ENCODE data around the gene NUBP2. TPM values are rescaled to one million over a fixed set of nuclear protein-coding genes. Genes with fewer than 3 reads are reported as not detected.

Gene NUBP2
- total RNA-seq, 1 donor from 2014 or later = 82.9 TPM

DNA sequence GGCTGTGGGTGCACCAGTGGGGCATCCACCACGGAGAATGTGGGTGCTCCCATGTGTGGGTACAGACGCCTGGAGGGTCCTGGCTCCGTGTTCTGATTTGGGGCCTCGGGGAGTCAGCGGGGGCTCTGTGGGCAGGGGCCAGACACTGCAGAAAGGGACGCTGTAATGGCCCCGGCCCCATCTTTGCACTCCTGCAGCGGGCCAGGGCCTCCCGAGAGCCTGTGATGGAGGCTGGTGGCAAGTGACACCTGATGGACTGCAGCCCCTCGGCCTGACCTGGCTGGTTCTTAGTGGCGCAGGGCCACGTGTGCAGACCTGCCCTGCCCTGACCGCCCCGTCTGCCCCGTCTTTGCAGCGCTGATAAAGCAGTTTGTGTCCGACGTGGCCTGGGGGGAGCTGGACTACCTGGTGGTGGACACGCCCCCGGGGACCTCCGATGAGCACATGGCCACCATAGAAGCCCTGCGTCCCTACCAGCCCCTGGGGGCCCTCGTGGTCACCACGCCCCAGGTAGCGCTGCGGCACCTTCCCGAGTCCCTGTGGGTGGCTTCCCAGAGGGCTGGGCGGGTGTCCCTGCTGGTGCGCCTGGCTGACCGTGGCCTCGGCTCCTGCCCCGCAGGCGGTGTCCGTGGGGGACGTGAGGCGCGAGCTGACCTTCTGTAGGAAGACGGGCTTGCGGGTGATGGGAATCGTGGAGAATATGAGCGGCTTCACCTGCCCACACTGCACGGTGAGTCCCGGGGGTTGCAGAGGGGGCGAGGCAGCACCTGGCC lies 4.7 kb downstream of the NUBP2 start:
- TF ChIP-seq, protein P1, sequence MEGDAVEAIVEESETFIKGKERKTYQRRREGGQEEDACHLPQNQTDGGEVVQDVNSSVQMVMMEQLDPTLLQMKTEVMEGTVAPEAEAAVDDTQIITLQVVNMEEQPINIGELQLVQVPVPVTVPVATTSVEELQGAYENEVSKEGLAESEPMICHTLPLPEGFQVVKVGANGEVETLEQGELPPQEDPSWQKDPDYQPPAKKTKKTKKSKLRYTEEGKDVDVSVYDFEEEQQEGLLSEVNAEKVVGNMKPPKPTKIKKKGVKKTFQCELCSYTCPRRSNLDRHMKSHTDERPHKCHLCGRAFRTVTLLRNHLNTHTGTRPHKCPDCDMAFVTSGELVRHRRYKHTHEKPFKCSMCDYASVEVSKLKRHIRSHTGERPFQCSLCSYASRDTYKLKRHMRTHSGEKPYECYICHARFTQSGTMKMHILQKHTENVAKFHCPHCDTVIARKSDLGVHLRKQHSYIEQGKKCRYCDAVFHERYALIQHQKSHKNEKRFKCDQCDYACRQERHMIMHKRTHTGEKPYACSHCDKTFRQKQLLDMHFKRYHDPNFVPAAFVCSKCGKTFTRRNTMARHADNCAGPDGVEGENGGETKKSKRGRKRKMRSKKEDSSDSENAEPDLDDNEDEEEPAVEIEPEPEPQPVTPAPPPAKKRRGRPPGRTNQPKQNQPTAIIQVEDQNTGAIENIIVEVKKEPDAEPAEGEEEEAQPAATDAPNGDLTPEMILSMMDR (IDR thresholded peaks at IDR 0.05; ENCODE audit: insufficient read depth, low read length, severe bottlenecking) = no peak
- Histone ChIP-seq H3K36me3 (ENCODE audit: control insufficient read depth, insufficient read depth, low read length) (peaks cover 12% of the 10 kb centered on the region), H3K27me3 (ENCODE audit: control insufficient read depth, insufficient read depth, low read length) (no peaks in the 10 kb centered on the region), H3K4me3 (ENCODE audit: low read depth, low read length) (no peak overlapping the region)
- no peak for DNase-seq (ENCODE audit: low read depth)
- FAIRE-seq = no peak

DNA sequence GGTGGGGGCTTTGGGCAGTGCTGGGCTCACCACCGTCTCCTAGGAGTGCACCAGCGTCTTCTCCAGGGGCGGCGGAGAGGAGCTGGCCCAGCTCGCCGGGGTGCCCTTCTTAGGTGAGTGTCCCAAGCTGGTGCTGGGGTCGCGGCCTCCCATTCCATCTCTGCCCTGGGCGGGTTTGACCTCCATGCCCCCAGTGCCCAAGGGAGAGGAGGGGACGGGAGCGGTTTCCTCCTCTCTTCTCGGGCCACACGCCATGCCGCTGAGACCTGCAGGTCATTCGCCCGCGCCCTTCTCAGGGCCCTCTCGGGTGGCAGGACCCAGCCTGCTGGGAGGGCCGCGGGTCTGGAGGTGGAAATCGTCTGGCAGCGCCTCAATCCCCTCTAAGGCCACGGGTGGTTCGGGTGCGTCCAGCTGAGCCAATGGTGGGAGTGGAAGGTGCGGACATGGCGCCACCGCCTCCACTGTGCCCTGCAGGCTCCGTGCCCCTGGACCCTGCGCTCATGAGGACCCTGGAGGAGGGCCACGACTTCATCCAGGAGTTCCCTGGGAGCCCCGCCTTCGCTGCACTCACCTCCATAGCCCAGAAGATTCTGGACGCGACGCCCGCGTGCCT lies 5.4 kb downstream of the NUBP2 start:
- DNase-seq (ENCODE audit: low read depth) (no peak), FAIRE-seq (no peak)
- Histone ChIP-seq H3K4me3 (ENCODE audit: low read depth, low read length) (no peak overlapping the region), H3K27me3 (ENCODE audit: control insufficient read depth, insufficient read depth, low read length) (no peaks in the 10 kb centered on the region), H3K36me3 (ENCODE audit: control insufficient read depth, insufficient read depth, low read length) (peaks cover 12% of the 10 kb centered on the region)
- TF ChIP-seq, protein P1 (IDR thresholded peaks at IDR 0.05; ENCODE audit: insufficient read depth, low read length, severe bottlenecking) = no peak

DNA sequence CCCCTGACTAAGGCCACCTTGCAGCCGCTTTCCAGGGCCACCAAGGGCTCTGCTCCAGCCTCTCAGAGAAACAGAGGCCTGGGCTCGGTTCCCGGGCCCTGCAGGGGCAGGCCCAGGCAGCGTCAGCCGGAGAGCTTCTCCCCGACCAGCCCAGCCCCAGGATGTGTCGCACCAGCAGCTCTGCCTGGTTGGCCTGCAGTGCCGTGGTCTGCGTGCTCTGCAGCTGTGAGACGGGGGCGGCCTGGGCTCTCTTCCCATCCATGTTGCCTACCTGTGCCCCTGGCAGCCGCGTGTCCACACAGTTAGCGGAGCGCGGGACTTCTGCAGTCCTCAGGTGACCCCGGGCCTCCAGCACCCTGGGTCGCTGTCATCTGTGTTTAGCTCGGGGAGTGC lies 5.9 kb downstream of the NUBP2 start:
- FAIRE-seq = no peak

DNA sequence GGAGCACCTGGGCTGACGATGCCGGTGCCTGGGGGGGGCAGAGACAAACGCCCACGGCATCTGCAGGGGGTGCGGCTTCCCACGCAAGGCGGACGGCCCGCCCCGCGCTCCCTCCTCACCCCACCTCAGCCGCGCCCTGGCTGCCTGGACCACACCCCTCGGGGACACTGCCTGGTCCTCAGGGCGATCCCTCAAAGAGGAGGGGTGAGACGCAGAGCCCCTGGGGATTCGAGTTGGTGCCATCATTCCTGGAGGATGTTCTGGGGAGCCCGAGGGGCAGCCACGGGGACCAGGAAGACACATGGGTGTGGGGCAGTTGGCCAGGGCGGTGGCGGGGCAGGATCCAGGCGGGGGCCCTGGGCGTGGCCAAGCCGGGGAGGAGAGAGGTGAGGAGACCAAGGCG lies 6.9 kb downstream of the NUBP2 start:
- FAIRE-seq (no peak), DNase-seq (ENCODE audit: low read depth) (no peak)
- TF ChIP-seq, protein P1 (IDR thresholded peaks at IDR 0.05; ENCODE audit: insufficient read depth, low read length, severe bottlenecking) = no peak
- Histone ChIP-seq H3K36me3 (ENCODE audit: control insufficient read depth, insufficient read depth, low read length) (peaks cover 12% of the 10 kb centered on the region), H3K4me3 (ENCODE audit: low read depth, low read length) (no peak overlapping the region), H3K27me3 (ENCODE audit: control insufficient read depth, insufficient read depth, low read length) (no peaks in the 10 kb centered on the region)

More for the DNA sequence above, 5.9 kb downstream of the NUBP2 start:
- Histone ChIP-seq H3K27me3 (ENCODE audit: control insufficient read depth, insufficient read depth, low read length) (no peaks in the 10 kb centered on the region), H3K36me3 (ENCODE audit: control insufficient read depth, insufficient read depth, low read length) (peaks cover 12% of the 10 kb centered on the region), H3K4me3 (ENCODE audit: low read depth, low read length) (no peak overlapping the region)
- TF ChIP-seq, protein P1 (IDR thresholded peaks at IDR 0.05; ENCODE audit: insufficient read depth, low read length, severe bottlenecking) = no peak
- no peak for DNase-seq (ENCODE audit: low read depth)

DNA sequence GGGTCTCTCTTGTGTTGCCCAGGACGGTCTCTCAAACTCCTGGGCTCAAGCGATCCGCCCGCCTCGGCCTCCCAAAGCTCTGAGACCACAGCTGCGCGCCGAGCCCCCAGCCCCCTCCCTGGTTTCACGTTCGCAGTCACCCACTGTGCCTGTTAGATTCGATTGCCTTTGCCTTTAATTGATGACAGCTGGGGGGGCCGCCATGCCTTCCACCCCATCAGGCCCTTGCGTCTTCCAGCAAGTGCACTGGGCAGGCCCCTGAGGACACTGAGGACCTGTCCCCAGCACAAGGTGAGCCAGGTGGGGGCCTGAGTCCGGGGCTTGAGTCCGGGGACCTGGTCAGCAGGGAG lies 7.5 kb downstream of the NUBP2 start:
- FAIRE-seq (no peak), DNase-seq (ENCODE audit: low read depth) (no peak)
- TF ChIP-seq, protein P1 (IDR thresholded peaks at IDR 0.05; ENCODE audit: insufficient read depth, low read length, severe bottlenecking) = no peak
- Histone ChIP-seq H3K36me3 (ENCODE audit: control insufficient read depth, insufficient read depth, low read length) (peaks cover 12% of the 10 kb centered on the region), H3K4me3 (ENCODE audit: low read depth, low read length) (no peak overlapping the region), H3K27me3 (ENCODE audit: control insufficient read depth, insufficient read depth, low read length) (no peaks in the 10 kb centered on the region)

Measured in bronchial epithelial cell (primary cell).